HG02840 (cell line): ENCODE data around the gene CDH4.

ENCODE experiments used
- ATAC-seq: cut with Tn5 transposase; IDR thresholded peaks from one replicate; pipeline ENCODE4 v1.9.1; 2021; ENCODE audit warnings: mild to moderate bottlenecking, moderate library complexity, moderate number of reproducible peaks; ENCODE audit not compliant: unreplicated experiment, low FRiP score

Gene CDH4

GRCh38 chr20:61538183-61538942, 286.3 kb downstream of the CDH4 start:
- ATAC-seq: no peak

GRCh38 chr20:61538943-61539265, 286.8 kb downstream of the CDH4 start:
- ATAC-seq: no peak

GRCh38 chr20:61539706-61540360, 287.8 kb downstream of the CDH4 start:
- ATAC-seq: no peak

- no peak for ATAC-seq
Observed at GRCh38 chr20:61541537-61541936, 289.5 kb downstream of the CDH4 start.

- ATAC-seq: no peak
Observed at GRCh38 chr20:61543086-61543485, 291.0 kb downstream of the CDH4 start.

- no peak for ATAC-seq
Observed at GRCh38 chr20:61543931-61544745, 292.1 kb downstream of the CDH4 start.

GRCh38 chr20:61544910-61545889, 293.1 kb downstream of the CDH4 start:
- ATAC-seq: no peak

GRCh38 chr20:61546641-61547040, 294.6 kb downstream of the CDH4 start:
- no peak for ATAC-seq

GRCh38 chr20:61548069-61548468, 296.0 kb downstream of the CDH4 start:
- ATAC-seq: no peak

GRCh38 chr20:61549865-61550264, 297.8 kb downstream of the CDH4 start:
- ATAC-seq: no peak

- ATAC-seq: no peak
Observed at GRCh38 chr20:61551401-61551800, 299.3 kb downstream of the CDH4 start.

- ATAC-seq: no peak
Observed at GRCh38 chr20:61554617-61555016, 302.6 kb downstream of the CDH4 start.

GRCh38 chr20:61555566-61555965, 303.5 kb downstream of the CDH4 start:
- ATAC-seq: no peak

- ATAC-seq: no peak
Observed at GRCh38 chr20:61556111-61556510, 304.1 kb downstream of the CDH4 start.

GRCh38 chr20:61556673-61557072, 304.6 kb downstream of the CDH4 start:
- no peak for ATAC-seq

- ATAC-seq: no peak
Observed at GRCh38 chr20:61557621-61558020, 305.6 kb downstream of the CDH4 start.

GRCh38 chr20:61558726-61559125, 306.7 kb downstream of the CDH4 start:
- no peak for ATAC-seq

- ATAC-seq: no peak
Observed at GRCh38 chr20:61559706-61560315, 307.8 kb downstream of the CDH4 start.

GRCh38 chr20:61560361-61560853, 308.3 kb downstream of the CDH4 start:
- ATAC-seq: no peak
